Right cardiac atrium (tissue), 5 donors: ENCODE data around the gene FJX1. TPM values are rescaled to one million over a fixed set of nuclear protein-coding genes. Genes with fewer than 3 reads are reported as not detected.
"Not testable (repeated sequence)": the region's sequence is repeated elsewhere in the genome, so short reads cannot be mapped to it uniquely, and the experiment has no call there.

Source experiments
- ATAC-seq, 2 donors: fragments of 200-7000 bp; cut with Tn5 transposase; one replicate each; pipeline versions ENCODE4 v1.8.0 to v1.9.1; 2020; ENCODE audit warnings: moderate library complexity in 2 of 2, mild to moderate bottlenecking in 1 of 2
- DNase-seq, 3 donors: peaks; one replicate each; pipeline ENCODE4 v3.0.0-alpha.2; 2020
- H3K27ac ChIP-seq: one replicate; pipeline ENCODE4 v1.5.1; 2013; ENCODE audit warnings: mild to moderate bottlenecking, low read length, control low read depth, moderate library complexity
- H3K27me3 ChIP-seq: one replicate; pipeline ENCODE4 v1.6.1; 2013; ENCODE audit not compliant: control insufficient read depth, insufficient read depth
- H3K4me1 ChIP-seq: one replicate; pipeline ENCODE4 v1.6.1; 2013; ENCODE audit warnings: low read length; ENCODE audit not compliant: control insufficient read depth, insufficient read depth
- H3K4me3 ChIP-seq: one replicate; pipeline ENCODE4 v1.5.1; 2013; ENCODE audit warnings: low read length, control low read depth
- H3K9me3 ChIP-seq: one replicate; pipeline ENCODE4 v1.6.1; 2013; ENCODE audit warnings: low read length; ENCODE audit not compliant: control insufficient read depth
- WGBS: extraction: QIAGEN DNeasy Blood & Tissue Kit; methylation state at CpG from one replicate; pipeline ENCODE4 v1.1.7; 2013; 5-methylcytosine and 5-hydroxymethylcytosine counted together
- intact Hi-C, 4 donors: fragments of 100-400 bp; cut with DNase I; formaldehyde crosslinking; loops; one replicate each; pipeline versions ENCODE4 v1.11.0 to v1.14.0; 2022 to 2023
- polyA plus RNA-seq: library from polyadenylated mRNA; stranded (reverse); fragments of 200-250 nt; gene quantifications from one replicate; pipeline ENCODE4 v1.2.3, GENCODE V29; 2013
- total RNA-seq, 4 donors: library from RNA; stranded (reverse); fragmentation: NEBNext Ultra II Directional; extraction: Animal tissue kit (Norgen Biotek cat#: 25700); gene quantifications; one replicate each; pipeline ENCODE4 v1.2.1, GENCODE V29; 2021
- donor health status: healthy with polysubstance abuse.
- donor health status: DM: no; HTN: yes; CAD: no.
- donor health status: DM: no; HTN: no; CAD: no.
- donor health status: DM: no; HTN: yes; CAD: no; lungs with severe emphysema.
- donor health status: DM: yes; HTN: yes; CAD: no.

Gene FJX1
- total and polyA plus RNA-seq, 5 donors: 0.91 to 5.9 (median 1.3) TPM

- H3K27ac ChIP-seq, intact Hi-C loops, ATAC-seq, H3K4me3 ChIP-seq, H3K27me3 ChIP-seq, H3K9me3 ChIP-seq, DNase-seq, H3K4me1 ChIP-seq: not testable (repeated sequence)
- WGBS: 97% methylated on average over 3 of the region's 3 CpGs
These were observed 50.1 kb downstream of the FJX1 start for GRCh38 chr11:35668350-35668749.

Other genes starting within 250 kb of the FJX1 start
- 1 to 10 TPM; 1.3 to 2.3 (median 1.5) TPM for gene SLC1A2, start 198.9 kb upstream of the FJX1 start, total RNA-seq
- 0.54 TPM for gene SLC1A2, start 198.9 kb upstream of the FJX1 start, polyA plus RNA-seq
- 10 to 100 TPM in 1 of 4 donors, 1 to 10 TPM in 3; 6.8 to 23.6 (median 8.9) TPM for gene PAMR1, start 92.8 kb upstream of the FJX1 start, total RNA-seq
- 5.7 TPM for gene PAMR1, start 92.8 kb upstream of the FJX1 start, polyA plus RNA-seq
- gene TRIM44, start 44.3 kb downstream of the FJX1 start, total RNA-seq: 10 to 100 TPM; 38.7 to 54.2 (median 41.5) TPM
- gene TRIM44, start 44.3 kb downstream of the FJX1 start, polyA plus RNA-seq: 8.7 TPM